ENCODE data around the gene PEDS1. TPM values are rescaled to one million over a fixed set of nuclear protein-coding genes. Genes with fewer than 3 reads are reported as not detected.

PEDS1 gene
- total and polyA plus RNA-seq, 2 of the 4 experiments (the other 2 are of a cell fraction) = 24.0 to 59.9 TPM

DNA sequence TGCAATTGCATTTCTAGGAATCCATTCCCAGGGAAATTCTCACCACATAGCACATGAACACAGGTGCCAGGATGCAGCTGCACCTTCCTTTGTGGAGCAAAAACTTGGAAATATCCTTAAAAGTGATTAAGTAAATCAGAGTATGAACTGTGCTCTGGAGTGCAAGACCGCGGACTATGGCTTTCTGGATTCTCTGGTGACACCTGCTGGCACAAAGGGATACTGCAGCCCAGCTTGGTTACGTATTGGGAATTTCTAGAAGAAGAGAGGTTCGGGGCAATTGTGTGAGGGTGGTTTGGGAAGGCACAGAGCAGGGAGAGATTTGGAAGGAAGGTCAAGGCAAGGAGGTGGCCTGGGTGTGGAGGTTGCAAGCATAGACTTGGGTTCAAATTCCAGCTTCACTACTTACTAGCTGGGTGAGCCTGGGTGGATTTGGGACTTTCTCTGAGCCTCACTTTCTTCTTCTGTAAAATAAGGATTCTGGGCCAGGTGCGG is 15.9 kb upstream of the PEDS1 start:
- H2BK20ac ChIP-seq (ENCODE audit: low read depth, low read length) = peak overlapping the region; percentile 78; the same call in 1 of the 2 replicates
- no peak overlapping the region for H3K18ac ChIP-seq (ENCODE audit: low read depth, low read length)
- peak overlapping the region; percentile 63; the same call in 1 of the 2 replicates for H2BK120ac ChIP-seq (ENCODE audit: low read depth, low read length)
- WGBS, 2 experiments (ENCODE audit: extremely low coverage in 2 of 2, insufficient read length in 1 of 2) = 17% methylated on average over 4 of the region's 5 CpGs; no CpG with 5 or more reads in 1 of the 2 experiments
- DNase-seq (peak; percentile 76), ATAC-seq (ENCODE audit: low read depth) (peak; percentile 56)
- H2BK5ac ChIP-seq (ENCODE audit: low read depth, low read length, poor library complexity, severe bottlenecking) = no peak overlapping the region
- H4K20me1 ChIP-seq (ENCODE audit: insufficient read depth, low read length) = no peaks in the 10 kb centered on the region
- peaks cover 6% of the 10 kb centered on the region; the same call in 1 of the 2 replicates for H3K9me1 ChIP-seq (ENCODE audit: insufficient read depth, low read length)
- dilution Hi-C loops (cut with HindIII; ENCODE audit: low sequenced_read_pairs, unreplicated experiment) (no loop called here), in situ Hi-C loops (cut with MboI; ENCODE audit: low sequenced_read_pairs) (no loop called here), intact Hi-C loops (cut with micrococcal nuclease) (loop anchor here (1.0 to 5.0 kb wide), 3 partner anchors 48 to 187 kb away; partner anchors contain the start of gene SNAI1)
- peak overlapping the region; percentile 13; the same call in 1 of the 3 replicates for H2BK15ac ChIP-seq (ENCODE audit: low read depth, low read length)
- POLR2A ChIA-PET (ENCODE audit: unreplicated experiment) = interaction anchor here (0.6 kb wide), 1 partner anchor 588 kb away, joined by 4 read pairs; no protein-coding TSS in a partner anchor
- H2AK5ac ChIP-seq (ENCODE audit: low read depth, low read length) = peak overlapping the region; percentile 74; the same call in 1 of the 2 replicates
- H3K14ac ChIP-seq (replicated peaks; ENCODE audit: low read depth, low read length) = 0 out of 2 replicates have a peak overlapping the region, but pooled peaks have one; percentile 38
- H3K4me2 ChIP-seq (ENCODE audit: low read depth, low read length) = no peak overlapping the region
- no peaks in the 10 kb centered on the region for H3K9me3 ChIP-seq (ENCODE audit: control insufficient read depth, insufficient read depth, low read length)
- no peak overlapping the region for H3K9ac ChIP-seq (ENCODE audit: low read depth, low read length)
- H3K4ac ChIP-seq (ENCODE audit: low read depth, low read length) = peak overlapping the region; percentile 53; the same call in 1 of the 2 replicates
- H3K27ac ChIP-seq (ENCODE audit: insufficient read depth, low read length) = no peak overlapping the region
- no peaks in the 10 kb centered on the region for H3K36me3 ChIP-seq (ENCODE audit: control insufficient read depth, insufficient read depth, low read length)
- H3K79me1 ChIP-seq (ENCODE audit: low read depth in 1 of 2, low read length in 2 of 2) = peaks cover 4 to 20% of the 10 kb centered on the region in 2 experiments; a peak in 2 of 4 replicates
- H4K8ac ChIP-seq (ENCODE audit: low read depth in 2 of 2, low read length in 2 of 2) = peak overlapping the region in 1 of 2 experiments; percentile 48; a peak in 1 of 4 replicates
- H2AK9ac ChIP-seq (replicated peaks; ENCODE audit: low read depth, low read length, poor library complexity) = peak overlapping the region; percentile 89
- no peak overlapping the region for H3K4me3 ChIP-seq (ENCODE audit: insufficient read depth, low read depth, low read length)
- H4K5ac ChIP-seq (ENCODE audit: low read depth, low read length) = no peak overlapping the region
- peak overlapping the region; percentile 84; the same call in 1 of the 2 replicates for H4K91ac ChIP-seq (ENCODE audit: insufficient read depth, low read depth, low read length)
- no TSS peak for BruUV-seq (replicated peaks)
- CTCF ChIA-PET = interaction anchor here (0.5 to 2.6 kb wide), 5 partner anchors 48 to 676 kb away, joined by 3 to 19 read pairs (median 4); no protein-coding TSS in a partner anchor
- H3K23ac ChIP-seq (ENCODE audit: low read depth, low read length) = no peak overlapping the region
- H3K4me1 ChIP-seq (ENCODE audit: control insufficient read depth, insufficient read depth, low read length) = peaks cover 12% of the 10 kb centered on the region
- no peak overlapping the region for H3K56ac ChIP-seq (ENCODE audit: extremely low read depth, insufficient read depth, low read length)
- H3K27me3 ChIP-seq (ENCODE audit: control insufficient read depth, insufficient read depth, low read length) = no peaks in the 10 kb centered on the region
- H2AFZ ChIP-seq (replicated peaks; ENCODE audit: low read length, poor library complexity) = peak overlapping the region; percentile 82
- TF ChIP-seq CEBPB (IDR thresholded peaks at IDR 0.05; ENCODE audit: low read depth, low read length) = no peak
- no peak for TF ChIP-seq BHLHE40 (IDR thresholded peaks at IDR 0.05; ENCODE audit: low read depth, low read length)
- no peak for TF ChIP-seq FOS (IDR thresholded peaks at IDR 0.05; ENCODE audit: low read depth, low read length)
- TF ChIP-seq RAD21 (IDR thresholded peaks at IDR 0.05; ENCODE audit: low read length) = peak; percentile 95
- peak; percentile 96 for TF ChIP-seq SMC3 (IDR thresholded peaks at IDR 0.05; ENCODE audit: low read depth, low read length)
- no peak; the same call in 1 of the 2 replicates for TF ChIP-seq CHD1 (IDR thresholded peaks at IDR 0.05; ENCODE audit: low read depth, low read length)
- TF ChIP-seq, protein P1, sequence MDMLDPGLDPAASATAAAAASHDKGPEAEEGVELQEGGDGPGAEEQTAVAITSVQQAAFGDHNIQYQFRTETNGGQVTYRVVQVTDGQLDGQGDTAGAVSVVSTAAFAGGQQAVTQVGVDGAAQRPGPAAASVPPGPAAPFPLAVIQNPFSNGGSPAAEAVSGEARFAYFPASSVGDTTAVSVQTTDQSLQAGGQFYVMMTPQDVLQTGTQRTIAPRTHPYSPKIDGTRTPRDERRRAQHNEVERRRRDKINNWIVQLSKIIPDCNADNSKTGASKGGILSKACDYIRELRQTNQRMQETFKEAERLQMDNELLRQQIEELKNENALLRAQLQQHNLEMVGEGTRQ (IDR thresholded peaks at IDR 0.05; ENCODE audit: low read depth, low read length) = no peak
- TF ChIP-seq RFX5 (IDR thresholded peaks at IDR 0.05; ENCODE audit: low read depth, low read length) = no peak
- no peak for TF ChIP-seq NFE2L2 (IDR thresholded peaks at IDR 0.05; ENCODE audit: low read depth, low read length)
- TF ChIP-seq RCOR1 (IDR thresholded peaks at IDR 0.05; ENCODE audit: insufficient replicate concordance, low read length) = no peak
- no peak for TF ChIP-seq MAFK (IDR thresholded peaks at IDR 0.05; ENCODE audit: low read depth, low read length)
- no peak for TF ChIP-seq POLR2A (IDR thresholded peaks at IDR 0.05; ENCODE audit: low read depth, low read length)
- peak; percentile 18; the same call in 1 of the 2 replicates for TF ChIP-seq MAZ (IDR thresholded peaks at IDR 0.05; ENCODE audit: borderline replicate concordance, low read depth, low read length)
- TF ChIP-seq, protein P2, sequence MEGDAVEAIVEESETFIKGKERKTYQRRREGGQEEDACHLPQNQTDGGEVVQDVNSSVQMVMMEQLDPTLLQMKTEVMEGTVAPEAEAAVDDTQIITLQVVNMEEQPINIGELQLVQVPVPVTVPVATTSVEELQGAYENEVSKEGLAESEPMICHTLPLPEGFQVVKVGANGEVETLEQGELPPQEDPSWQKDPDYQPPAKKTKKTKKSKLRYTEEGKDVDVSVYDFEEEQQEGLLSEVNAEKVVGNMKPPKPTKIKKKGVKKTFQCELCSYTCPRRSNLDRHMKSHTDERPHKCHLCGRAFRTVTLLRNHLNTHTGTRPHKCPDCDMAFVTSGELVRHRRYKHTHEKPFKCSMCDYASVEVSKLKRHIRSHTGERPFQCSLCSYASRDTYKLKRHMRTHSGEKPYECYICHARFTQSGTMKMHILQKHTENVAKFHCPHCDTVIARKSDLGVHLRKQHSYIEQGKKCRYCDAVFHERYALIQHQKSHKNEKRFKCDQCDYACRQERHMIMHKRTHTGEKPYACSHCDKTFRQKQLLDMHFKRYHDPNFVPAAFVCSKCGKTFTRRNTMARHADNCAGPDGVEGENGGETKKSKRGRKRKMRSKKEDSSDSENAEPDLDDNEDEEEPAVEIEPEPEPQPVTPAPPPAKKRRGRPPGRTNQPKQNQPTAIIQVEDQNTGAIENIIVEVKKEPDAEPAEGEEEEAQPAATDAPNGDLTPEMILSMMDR (conservative IDR thresholded peaks at IDR 0.05; ENCODE audit: low read depth, low read length) = peak; percentile 96
- TF ChIP-seq MXI1 (IDR thresholded peaks at IDR 0.05; ENCODE audit: borderline replicate concordance, low read depth, low read length) = no peak

Data from IMR-90 (cell line).